Ishikawa (cell line): Measurements from ENCODE around the gene IFIT1B.
A peak's percentile ranks its signal among the peaks of the same experiment; 100 is the strongest.

ENCODE experiments used
- CEBPB ChIP-seq: IDR thresholded peaks from 2 replicates; pipeline ENCODE4 v1.6.1; 2012
- CREB1 ChIP-seq: IDR thresholded peaks from 2 replicates; pipeline ENCODE4 v1.6.1; 2012; ENCODE audit warnings: low read depth
- EGR1 ChIP-seq: IDR thresholded peaks from 2 replicates; pipeline ENCODE4 v1.6.1; 2012
- EP300 ChIP-seq: IDR thresholded peaks from 2 replicates; pipeline ENCODE4 v1.6.1; 2012; ENCODE audit warnings: borderline replicate concordance
- FOXM1 ChIP-seq: IDR thresholded peaks from 2 replicates; pipeline ENCODE4 v1.6.1; 2012; ENCODE audit warnings: low read depth, borderline replicate concordance
- NFIC ChIP-seq: IDR thresholded peaks from 2 replicates; pipeline ENCODE4 v1.6.1; 2012
- RAD21 ChIP-seq: IDR thresholded peaks from 2 replicates; pipeline ENCODE4 v1.6.1; 2012; ENCODE audit warnings: low read depth
- REST ChIP-seq: IDR thresholded peaks from 2 replicates; pipeline ENCODE4 v1.6.1; 2012; ENCODE audit warnings: low read depth, mild to moderate bottlenecking
- TAF1 ChIP-seq: IDR thresholded peaks from 2 replicates; pipeline ENCODE4 v1.6.1; 2012; ENCODE audit warnings: low read depth, mild to moderate bottlenecking
- TCF12 ChIP-seq: IDR thresholded peaks from 2 replicates; pipeline ENCODE4 v1.6.1; 2012; ENCODE audit warnings: low read depth
- TEAD4 ChIP-seq: IDR thresholded peaks from 2 replicates; pipeline ENCODE4 v1.6.1; 2012
- YY1 ChIP-seq: IDR thresholded peaks from 2 replicates; pipeline ENCODE4 v1.6.1; 2012; ENCODE audit warnings: low read depth
- ZBTB7A ChIP-seq: IDR thresholded peaks from 2 replicates; pipeline ENCODE4 v1.6.1; 2012; ENCODE audit warnings: low read depth
- TF ChIP-seq, protein P1 (sequence below): IDR thresholded peaks from 2 replicates; pipeline ENCODE4 v1.6.1; 2012
- TF ChIP-seq, protein P2 (sequence below): IDR thresholded peaks from 2 replicates; pipeline ENCODE4 v1.6.1; 2012

The IFIT1B gene

DNA sequence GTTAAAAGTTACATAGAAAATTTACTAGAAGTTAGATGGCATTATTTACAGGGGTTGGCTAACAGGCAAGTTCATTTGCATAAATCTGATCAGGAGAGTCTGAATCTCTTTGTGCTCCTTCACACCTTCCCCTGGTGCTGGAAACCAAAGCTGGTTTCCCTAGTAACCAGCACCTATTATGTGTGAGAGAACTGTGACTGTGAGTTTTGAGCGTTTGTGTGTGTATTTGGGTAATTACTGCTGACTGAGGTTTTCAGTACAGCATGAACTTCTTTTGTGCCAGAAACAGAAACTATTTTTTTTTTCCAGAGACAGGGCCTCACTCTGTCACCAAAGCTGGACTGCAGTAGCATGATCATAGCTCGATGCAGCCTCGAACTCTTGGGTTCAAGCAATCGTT, 10.3 kb upstream of the IFIT1B start:
- TF ChIP-seq EGR1 = no peak
- TF ChIP-seq TCF12 = no peak
- no peak for TF ChIP-seq NFIC
- no peak for TF ChIP-seq TEAD4
- no peak for TF ChIP-seq FOXM1
- TF ChIP-seq, protein P1, sequence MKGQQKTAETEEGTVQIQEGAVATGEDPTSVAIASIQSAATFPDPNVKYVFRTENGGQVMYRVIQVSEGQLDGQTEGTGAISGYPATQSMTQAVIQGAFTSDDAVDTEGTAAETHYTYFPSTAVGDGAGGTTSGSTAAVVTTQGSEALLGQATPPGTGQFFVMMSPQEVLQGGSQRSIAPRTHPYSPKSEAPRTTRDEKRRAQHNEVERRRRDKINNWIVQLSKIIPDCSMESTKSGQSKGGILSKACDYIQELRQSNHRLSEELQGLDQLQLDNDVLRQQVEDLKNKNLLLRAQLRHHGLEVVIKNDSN = no peak
- TF ChIP-seq CREB1 = no peak
- TF ChIP-seq YY1 = no peak
- TF ChIP-seq RAD21 = no peak
- no peak for TF ChIP-seq CEBPB
- no peak for TF ChIP-seq EP300

DNA sequence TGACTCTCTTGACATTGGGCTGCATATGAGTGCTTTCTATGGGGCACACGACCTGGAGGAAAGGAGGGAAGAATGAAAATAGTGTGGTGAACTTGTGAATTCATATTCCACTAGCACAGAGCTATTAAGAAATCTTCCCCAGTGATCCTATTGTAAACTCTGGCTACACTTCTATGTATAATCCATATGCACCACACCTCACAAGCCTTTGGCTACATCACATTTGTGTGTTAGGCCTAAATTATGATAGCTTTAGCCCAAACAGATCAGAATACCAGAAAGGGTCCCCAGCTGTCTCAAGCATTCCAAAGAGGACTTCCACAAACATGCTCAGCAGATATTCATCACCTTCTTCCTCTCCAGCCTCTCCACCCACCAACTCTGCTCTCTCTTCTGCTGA, 9.7 kb upstream of the IFIT1B start:
- no peak for TF ChIP-seq FOXM1
- TF ChIP-seq, protein P1 = no peak
- TF ChIP-seq, protein P2, sequence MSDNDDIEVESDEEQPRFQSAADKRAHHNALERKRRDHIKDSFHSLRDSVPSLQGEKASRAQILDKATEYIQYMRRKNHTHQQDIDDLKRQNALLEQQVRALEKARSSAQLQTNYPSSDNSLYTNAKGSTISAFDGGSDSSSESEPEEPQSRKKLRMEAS = no peak
- no peak for TF ChIP-seq CREB1
- no peak for TF ChIP-seq ZBTB7A
- TF ChIP-seq EP300 = no peak
- TF ChIP-seq YY1 = no peak
- no peak for TF ChIP-seq REST
- no peak for TF ChIP-seq CEBPB
- no peak for TF ChIP-seq EGR1
- no peak for TF ChIP-seq NFIC
- TF ChIP-seq RAD21 = no peak
- TF ChIP-seq TEAD4 = no peak
- TF ChIP-seq TCF12 = no peak
- TF ChIP-seq TAF1 = no peak

DNA sequence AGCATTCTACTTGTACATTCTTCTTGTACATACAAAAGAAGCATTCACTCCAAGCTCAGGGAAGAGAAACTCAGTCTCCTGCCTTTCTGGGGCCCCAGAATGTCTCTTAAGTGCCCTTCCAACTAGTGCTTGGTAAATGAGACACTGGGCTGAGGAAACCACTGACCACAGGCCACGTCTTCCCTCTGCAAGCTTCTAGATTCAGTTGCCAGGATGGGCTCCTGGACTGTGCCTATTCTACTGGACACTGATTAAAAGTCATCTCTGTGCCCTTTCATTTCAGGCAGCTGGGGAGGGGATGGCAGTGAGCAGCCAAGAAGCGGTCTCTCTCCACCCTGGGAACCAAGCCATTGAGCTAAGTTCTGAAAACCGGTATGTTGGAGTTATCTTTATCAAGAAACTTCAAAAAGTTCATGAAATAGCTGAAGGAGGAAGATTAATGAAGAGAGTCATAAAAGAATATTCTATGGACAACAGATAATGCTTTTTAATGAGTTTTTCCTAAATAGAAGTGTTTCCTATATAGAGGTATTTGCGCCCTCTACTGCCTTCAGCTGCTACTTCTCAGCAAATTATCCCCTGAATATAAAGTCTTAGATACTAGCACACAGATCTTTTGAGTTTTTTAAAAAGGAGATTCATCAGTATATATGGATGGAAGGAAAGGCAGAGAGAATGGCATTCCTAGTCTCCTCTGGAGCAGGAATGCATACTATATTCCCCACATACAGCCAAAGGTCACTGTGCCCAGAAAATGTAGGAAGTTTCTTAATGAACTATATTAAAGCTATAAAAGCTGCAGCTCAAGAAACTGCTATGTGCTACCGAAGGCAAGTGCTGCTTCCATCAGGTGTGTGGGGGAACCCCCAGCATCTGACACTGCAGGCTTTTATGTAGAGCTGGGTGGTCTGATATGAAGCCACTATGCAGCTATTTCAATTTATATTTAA, 8.4 kb upstream of the IFIT1B start:
- TF ChIP-seq RAD21 (peak; percentile 87), ZBTB7A (no peak), CEBPB (no peak)

DNA sequence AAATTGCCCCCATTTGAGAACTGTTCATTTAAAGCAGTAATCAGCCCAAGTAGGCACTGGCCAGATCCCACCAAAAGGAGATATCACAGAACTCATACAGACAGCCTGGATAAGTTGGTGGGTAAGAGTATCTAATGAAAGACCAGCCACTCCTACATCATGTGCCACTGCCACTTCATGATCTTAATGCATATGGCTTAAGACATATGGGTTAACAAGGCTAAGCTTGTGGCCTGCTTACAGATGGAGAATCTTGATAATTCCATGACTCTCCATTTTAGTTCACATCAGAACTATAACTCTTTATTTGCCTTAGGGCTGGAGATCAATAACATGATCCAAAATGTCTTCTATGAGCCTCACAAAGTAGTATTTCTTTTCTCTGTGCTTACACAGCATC, 6.8 kb upstream of the IFIT1B start:
- TF ChIP-seq EP300 (no peak), ZBTB7A (no peak), EGR1 (no peak), RAD21 (no peak), TAF1 (no peak), TCF12 (no peak), REST (no peak), NFIC (no peak), YY1 (no peak)
- TF ChIP-seq, protein P1 = no peak
- TF ChIP-seq, protein P2 = no peak

DNA sequence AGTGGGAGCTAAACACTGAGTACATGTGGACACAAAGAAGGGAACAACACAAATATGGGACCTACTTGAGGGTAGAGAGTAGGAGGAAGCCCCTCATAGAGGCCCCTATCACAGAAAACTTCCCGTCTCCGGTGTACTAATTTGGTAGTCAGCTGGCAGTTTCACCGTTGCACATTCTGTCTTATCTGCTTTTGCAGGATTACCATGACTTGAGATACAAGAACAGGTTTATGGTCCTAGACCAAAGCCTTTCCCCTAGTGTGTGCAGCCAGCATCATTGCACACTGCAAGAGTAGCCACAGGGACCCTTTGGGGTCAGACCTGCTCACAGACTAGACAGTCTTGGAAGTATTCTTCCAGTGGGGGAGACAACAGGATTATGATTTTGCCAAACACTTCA, 5.9 kb upstream of the IFIT1B start:
- TF ChIP-seq, protein P1 = no peak
